HL-60 (cell line): ENCODE results near the gene PAH.

Experiments
- DNase-seq, 2 experiments: peaks; one replicate each; pipeline ENCODE4 v3.0.0-alpha.2; 2010 to 2020; ENCODE audit warnings: low read depth in 1 of 2, low spot score in 1 of 2
- H3K27ac ChIP-seq: fragments of 250-450 bp; sonication (Bioruptor Pico); replicated peaks from 2 replicates; pipeline ENCODE4 v1.5.1; 2020; ENCODE audit warnings: mild to moderate bottlenecking, moderate library complexity
- H3K27me3 ChIP-seq: fragments of 250-450 bp; sonication (Bioruptor Pico); 2 replicates; pipeline ENCODE4 v1.5.1; 2021; ENCODE audit warnings: mild to moderate bottlenecking, moderate library complexity; ENCODE audit not compliant: insufficient read depth, poor library complexity, severe bottlenecking
- H3K4me3 ChIP-seq: replicated peaks from 2 replicates; pipeline ENCODE4 v1.5.1; 2011; ENCODE audit warnings: mild to moderate bottlenecking, control low read depth, low read length; ENCODE audit not compliant: insufficient read depth
- GABPA ChIP-seq: IDR thresholded peaks from 2 replicates; pipeline ENCODE4 v1.6.1; 2012; ENCODE audit warnings: low read depth
- POLR2AphosphoS5 ChIP-seq: IDR thresholded peaks from 2 replicates; pipeline ENCODE4 v1.6.1; 2012; ENCODE audit warnings: low read depth
- SPI1 ChIP-seq: IDR thresholded peaks from 2 replicates; pipeline ENCODE4 v1.6.1; 2012; ENCODE audit warnings: low read depth, mild to moderate bottlenecking, borderline replicate concordance
- TF ChIP-seq, protein P1 (sequence below): IDR thresholded peaks from 2 replicates; pipeline ENCODE4 v1.6.1; 2012; ENCODE audit warnings: low read depth; ENCODE audit not compliant: insufficient replicate concordance
- TF ChIP-seq, protein P2 (sequence below): IDR thresholded peaks from one replicate; pipeline ENCODE4 v1.5.1; 2011; ENCODE audit warnings: low read length, control low read depth, inconsistent platforms; ENCODE audit not compliant: insufficient read depth

The PAH gene

DNA sequence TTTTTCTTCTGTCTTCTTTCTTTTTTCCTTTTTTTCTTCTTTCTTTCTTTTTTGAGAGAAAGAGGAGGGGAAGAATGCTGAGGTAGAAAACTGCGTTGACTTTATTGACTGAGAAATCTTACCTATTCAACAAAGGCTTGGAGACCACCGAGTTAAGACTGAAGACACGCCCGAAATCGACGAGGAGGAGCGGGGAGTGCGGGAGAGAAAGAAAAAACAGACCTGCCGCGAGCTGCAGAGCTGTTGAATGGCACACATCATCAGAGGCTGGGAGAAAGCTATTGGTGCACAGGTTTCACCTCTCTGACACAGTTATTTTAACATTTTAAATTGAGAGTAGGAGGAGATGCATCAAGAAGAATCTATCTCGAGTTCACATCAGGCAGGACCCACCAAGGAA is 45.5 kb upstream of the PAH start:
- H3K27ac ChIP-seq, result no peak overlapping the region
- no peak for DNase-seq
- TF ChIP-seq SPI1, result no peak
- no peak for TF ChIP-seq POLR2AphosphoS5
- TF ChIP-seq GABPA, result no peak
- TF ChIP-seq, protein P1, sequence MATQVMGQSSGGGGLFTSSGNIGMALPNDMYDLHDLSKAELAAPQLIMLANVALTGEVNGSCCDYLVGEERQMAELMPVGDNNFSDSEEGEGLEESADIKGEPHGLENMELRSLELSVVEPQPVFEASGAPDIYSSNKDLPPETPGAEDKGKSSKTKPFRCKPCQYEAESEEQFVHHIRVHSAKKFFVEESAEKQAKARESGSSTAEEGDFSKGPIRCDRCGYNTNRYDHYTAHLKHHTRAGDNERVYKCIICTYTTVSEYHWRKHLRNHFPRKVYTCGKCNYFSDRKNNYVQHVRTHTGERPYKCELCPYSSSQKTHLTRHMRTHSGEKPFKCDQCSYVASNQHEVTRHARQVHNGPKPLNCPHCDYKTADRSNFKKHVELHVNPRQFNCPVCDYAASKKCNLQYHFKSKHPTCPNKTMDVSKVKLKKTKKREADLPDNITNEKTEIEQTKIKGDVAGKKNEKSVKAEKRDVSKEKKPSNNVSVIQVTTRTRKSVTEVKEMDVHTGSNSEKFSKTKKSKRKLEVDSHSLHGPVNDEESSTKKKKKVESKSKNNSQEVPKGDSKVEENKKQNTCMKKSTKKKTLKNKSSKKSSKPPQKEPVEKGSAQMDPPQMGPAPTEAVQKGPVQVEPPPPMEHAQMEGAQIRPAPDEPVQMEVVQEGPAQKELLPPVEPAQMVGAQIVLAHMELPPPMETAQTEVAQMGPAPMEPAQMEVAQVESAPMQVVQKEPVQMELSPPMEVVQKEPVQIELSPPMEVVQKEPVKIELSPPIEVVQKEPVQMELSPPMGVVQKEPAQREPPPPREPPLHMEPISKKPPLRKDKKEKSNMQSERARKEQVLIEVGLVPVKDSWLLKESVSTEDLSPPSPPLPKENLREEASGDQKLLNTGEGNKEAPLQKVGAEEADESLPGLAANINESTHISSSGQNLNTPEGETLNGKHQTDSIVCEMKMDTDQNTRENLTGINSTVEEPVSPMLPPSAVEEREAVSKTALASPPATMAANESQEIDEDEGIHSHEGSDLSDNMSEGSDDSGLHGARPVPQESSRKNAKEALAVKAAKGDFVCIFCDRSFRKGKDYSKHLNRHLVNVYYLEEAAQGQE, result no peak
- TF ChIP-seq, protein P2, sequence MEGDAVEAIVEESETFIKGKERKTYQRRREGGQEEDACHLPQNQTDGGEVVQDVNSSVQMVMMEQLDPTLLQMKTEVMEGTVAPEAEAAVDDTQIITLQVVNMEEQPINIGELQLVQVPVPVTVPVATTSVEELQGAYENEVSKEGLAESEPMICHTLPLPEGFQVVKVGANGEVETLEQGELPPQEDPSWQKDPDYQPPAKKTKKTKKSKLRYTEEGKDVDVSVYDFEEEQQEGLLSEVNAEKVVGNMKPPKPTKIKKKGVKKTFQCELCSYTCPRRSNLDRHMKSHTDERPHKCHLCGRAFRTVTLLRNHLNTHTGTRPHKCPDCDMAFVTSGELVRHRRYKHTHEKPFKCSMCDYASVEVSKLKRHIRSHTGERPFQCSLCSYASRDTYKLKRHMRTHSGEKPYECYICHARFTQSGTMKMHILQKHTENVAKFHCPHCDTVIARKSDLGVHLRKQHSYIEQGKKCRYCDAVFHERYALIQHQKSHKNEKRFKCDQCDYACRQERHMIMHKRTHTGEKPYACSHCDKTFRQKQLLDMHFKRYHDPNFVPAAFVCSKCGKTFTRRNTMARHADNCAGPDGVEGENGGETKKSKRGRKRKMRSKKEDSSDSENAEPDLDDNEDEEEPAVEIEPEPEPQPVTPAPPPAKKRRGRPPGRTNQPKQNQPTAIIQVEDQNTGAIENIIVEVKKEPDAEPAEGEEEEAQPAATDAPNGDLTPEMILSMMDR, result no peak
- H3K27me3 ChIP-seq, result peaks cover 74% of the 10 kb centered on the region
- no peak overlapping the region for H3K4me3 ChIP-seq

DNA sequence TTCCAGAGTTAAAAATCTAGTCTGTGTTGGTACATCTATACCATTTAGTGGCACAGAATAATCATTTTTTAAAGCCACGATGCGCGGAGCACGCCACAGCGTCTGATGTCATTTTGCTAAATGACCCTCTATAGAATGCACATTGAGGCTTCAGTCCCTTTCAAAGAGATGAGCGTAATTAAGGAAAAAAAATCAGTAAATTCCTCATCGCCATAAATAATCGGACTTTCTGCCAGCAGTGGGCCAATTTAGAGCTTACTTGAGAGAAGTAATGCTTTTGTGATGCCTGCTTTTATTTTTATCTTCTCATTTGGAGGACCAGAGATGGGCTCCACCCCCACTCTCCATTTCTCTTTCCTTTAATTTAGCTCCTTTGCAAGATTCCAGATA is 44.4 kb upstream of the PAH start:
- H3K27me3 ChIP-seq, result peaks cover 76% of the 10 kb centered on the region
- H3K4me3 ChIP-seq, result no peak overlapping the region
- no peak overlapping the region for H3K27ac ChIP-seq
- TF ChIP-seq SPI1 (no peak), GABPA (no peak), POLR2AphosphoS5 (no peak)
- TF ChIP-seq, protein P1, result no peak
- TF ChIP-seq, protein P2, result no peak
- DNase-seq, result no peak

- Histone ChIP-seq H3K27me3 (peaks cover 77% of the 10 kb centered on the region), H3K4me3 (no peak overlapping the region), H3K27ac (no peak overlapping the region)
- DNase-seq, result no peak
- no peak for TF ChIP-seq POLR2AphosphoS5
Measured at GRCh38 chr12:102960766-102961465, 43.9 kb upstream of the PAH start.

GRCh38 chr12:102959391-102959790 is 42.3 kb upstream of the PAH start:
- H3K27me3 ChIP-seq, result peaks cover 78% of the 10 kb centered on the region
- TF ChIP-seq SPI1 (no peak), GABPA (no peak), POLR2AphosphoS5 (no peak)
- TF ChIP-seq, protein P2, result no peak
- TF ChIP-seq, protein P1, result no peak
- H3K4me3 ChIP-seq, result no peak overlapping the region
- DNase-seq, result no peak
- H3K27ac ChIP-seq, result no peak overlapping the region
